Uterus (tissue), 2 donors: ENCODE data around the gene GALNT15.

Experiments
- CTCF ChIP-seq, 4 experiments: fragments of 200-600 bp in 2 of 4; fragments of 450-650 bp in 2 of 4; sonication (generic) in 2 of 4; IDR thresholded peaks; one replicate each; pipeline ENCODE4 v1.5.1; 2016 to 2019; ENCODE audit warnings: antibody characterized with exemption in 4 of 4, mild to moderate bottlenecking in 2 of 4, moderate library complexity in 1 of 4
- POLR2A ChIP-seq, 2 donors: fragments of 450-650 bp; IDR thresholded peaks; one replicate each; pipeline ENCODE4 v1.6.1; 2016; ENCODE audit warnings: antibody characterized with exemption in 2 of 2, mild to moderate bottlenecking in 1 of 2, moderate library complexity in 1 of 2

DNA sequence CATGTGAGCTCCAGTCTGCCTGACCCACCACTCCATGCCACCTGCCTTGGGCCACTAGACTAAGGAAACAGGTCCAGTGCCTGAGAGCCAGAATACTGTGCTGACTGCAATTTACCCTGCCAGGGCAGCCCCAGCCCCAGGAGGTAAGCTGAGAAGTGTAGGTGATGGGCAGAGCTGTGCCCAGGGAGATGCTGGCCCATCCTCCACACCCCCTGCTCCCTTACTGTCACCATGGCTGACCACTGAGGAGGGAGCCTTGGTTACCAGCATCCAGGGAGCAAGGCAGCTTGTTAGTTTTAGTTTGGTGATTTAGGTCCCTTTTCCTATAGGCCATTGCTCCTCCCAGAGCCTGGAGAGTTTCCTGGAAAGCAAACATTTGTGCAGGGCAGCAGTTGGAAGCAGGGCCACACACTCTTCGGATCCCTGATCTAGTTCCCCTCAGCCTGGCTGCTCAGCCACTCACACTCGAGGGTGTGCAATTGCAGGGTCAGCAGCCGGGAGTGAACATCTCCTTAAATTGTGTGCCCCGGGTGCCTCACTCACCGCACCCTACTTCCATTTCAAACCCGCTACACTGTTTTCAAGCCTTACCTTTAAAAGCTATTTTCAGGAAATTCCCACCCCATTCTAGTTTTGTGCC is 2.0 kb downstream of the GALNT15 start:
- no peak for TF ChIP-seq CTCF (IDR thresholded peaks at IDR 0.05)
- no peak for TF ChIP-seq POLR2A (IDR thresholded peaks at IDR 0.05)
